CD4-positive, alpha-beta memory T cell (primary cell): ENCODE results near the gene C2CD2. TPM values are rescaled to one million over a fixed set of nuclear protein-coding genes. Genes with fewer than 3 reads are reported as not detected.

ENCODE experiments used
- CTCF ChIA-PET: fragments of 350-600 bp; sonication (Branson Sonifier 250); formaldehyde crosslinking; loops from one replicate; lab custom pipeline; 2021; ENCODE audit warnings: inconsistent platforms; ENCODE audit not compliant: partially characterized antibody; lab: Charles Lee
- POLR2A ChIA-PET: fragments of 350-600 bp; sonication (Branson Sonifier 250); formaldehyde crosslinking; loops from one replicate; lab custom pipeline; 2021; ENCODE audit not compliant: partially characterized antibody; lab: Charles Lee
- DNase-seq, 5 donors: peaks; one replicate each; pipeline versions ENCODE4 v3.0.0 to v3.0.0-alpha.2; 2020 to 2022; ENCODE audit warnings: mixed read lengths in 1 of 5
- H3K27ac ChIP-seq: one replicate; pipeline ENCODE4 v1.7.0; 2013; ENCODE audit warnings: low read depth, low read length
- H3K27me3 ChIP-seq: 2 replicates; pipeline ENCODE4 v1.7.0; 2013; ENCODE audit warnings: mild to moderate bottlenecking, low read length, moderate library complexity; ENCODE audit not compliant: insufficient read depth
- H3K36me3 ChIP-seq: 2 replicates; pipeline ENCODE4 v1.7.0; 2013; ENCODE audit warnings: mild to moderate bottlenecking, low read length, moderate library complexity; ENCODE audit not compliant: insufficient read depth
- H3K4me1 ChIP-seq: 2 replicates; pipeline ENCODE4 v1.7.0; 2013; ENCODE audit warnings: mild to moderate bottlenecking, low read length, moderate library complexity; ENCODE audit not compliant: insufficient read depth
- H3K4me3 ChIP-seq, 2 donors: one replicate each; pipeline ENCODE4 v1.7.0; 2013; ENCODE audit warnings: low read length in 2 of 2, mild to moderate bottlenecking in 1 of 2
- H3K9me3 ChIP-seq, 2 donors: one replicate each; pipeline ENCODE4 v1.7.0; 2013; ENCODE audit warnings: low read length in 2 of 2, control low read depth in 1 of 2; ENCODE audit not compliant: control insufficient read depth in 1 of 2
- H3K27ac Mint-ChIP-seq, 7 donors: one replicate each; pipeline ENCODE4 v1.8.0; 2020 to 2021; ENCODE audit warnings: mixed read lengths in 7 of 7, mild to moderate bottlenecking in 6 of 7, inconsistent platforms in 3 of 7, moderate library complexity in 3 of 7
- H3K27me3 Mint-ChIP-seq, 2 donors: one replicate each; pipeline ENCODE4 v1.8.0; 2020 to 2021; ENCODE audit warnings: mixed read lengths in 2 of 2
- H3K36me3 Mint-ChIP-seq, 2 donors: one replicate each; pipeline ENCODE4 v1.8.0; 2020 to 2021; ENCODE audit warnings: mixed read lengths in 2 of 2, inconsistent platforms in 1 of 2, mild to moderate bottlenecking in 1 of 2
- H3K4me1 Mint-ChIP-seq, 4 donors: one replicate each; pipeline ENCODE4 v1.8.0; 2020 to 2021; ENCODE audit warnings: mixed read lengths in 4 of 4, mild to moderate bottlenecking in 1 of 4
- H3K4me3 Mint-ChIP-seq, 8 donors: one replicate each; pipeline ENCODE4 v1.8.0; 2020 to 2021; ENCODE audit warnings: mixed read lengths in 8 of 8, mild to moderate bottlenecking in 7 of 8, moderate library complexity in 6 of 8, inconsistent platforms in 3 of 8
- H3K9me3 Mint-ChIP-seq, 8 donors: one replicate each; pipeline ENCODE4 v1.8.0; 2020 to 2021; ENCODE audit warnings: mixed read lengths in 8 of 8, mild to moderate bottlenecking in 5 of 8, inconsistent platforms in 3 of 8, moderate library complexity in 1 of 8
- intact Hi-C: fragments of 100-400 bp; cut with micrococcal nuclease; formaldehyde crosslinking; loops from one replicate; pipeline ENCODE4 v1.15.1; 2023
- polyA plus RNA-seq, 2 donors: library from polyadenylated mRNA; unstranded; fragments of 300-500 nt; fragmentation: Illumina TruSeq; gene quantifications; one replicate each; pipeline ENCODE4 v1.2.3, GENCODE V29; 2021
- total RNA-seq, 2 experiments: library from RNA; stranded (reverse); gene quantifications; one replicate each; pipeline ENCODE4 v1.2.3, GENCODE V29; 2021

The C2CD2 gene
- total and polyA plus RNA-seq, 4 experiments from 2014 or later = 1.9 to 11.0 (median 7.0) TPM

- Histone ChIP-seq H3K36me3 (no peaks in the 10 kb centered on the region), H3K4me3 (no peak overlapping the region), H3K4me1 (peaks cover 18% of the 10 kb centered on the region), H3K9me3 (no peaks in the 10 kb centered on the region), H3K27me3 (no peaks in the 10 kb centered on the region), H3K27ac (no peak overlapping the region)
- peak overlapping the region in 1 of 8 donors; percentile 10 for H3K4me3 Mint-ChIP-seq
- peak overlapping the region in 1 of 7 donors; percentile 57 for H3K27ac Mint-ChIP-seq
- no peaks in the 10 kb centered on the region for H3K27me3 Mint-ChIP-seq
- peaks cover 15 to 32% (median 19%) of the 10 kb centered on the region in 4 donors for H3K4me1 Mint-ChIP-seq
- no peaks in the 10 kb centered on the region for H3K9me3 Mint-ChIP-seq
- intact Hi-C loops = loop anchor here (10.0 kb wide), 1 partner anchor 84 kb away; no protein-coding TSS in a partner anchor
- peaks cover 10 to 26% of the 10 kb centered on the region in 2 donors for H3K36me3 Mint-ChIP-seq
- POLR2A ChIA-PET = interaction anchor here (1.2 kb wide), 1 partner anchor 21 kb away, joined by 5 read pairs; no protein-coding TSS in a partner anchor
- CTCF ChIA-PET = interaction anchor here (1.1 to 1.3 kb wide), 3 partner anchors 82 to 971 kb away, joined by 3 read pairs; no protein-coding TSS in a partner anchor
- DNase-seq = no peak
These were observed 54.8 kb downstream of the C2CD2 start for GRCh38 chr21:41898998-41899397.

GRCh38 chr21:41897700-41898099 is 56.1 kb downstream of the C2CD2 start:
- Mint-ChIP-seq H3K4me3 (no peak overlapping the region), H3K4me1 (peaks cover 15 to 28% (median 19%) of the 10 kb centered on the region in 4 donors), H3K36me3 (peaks cover 10 to 18% of the 10 kb centered on the region in 2 donors), H3K9me3 (no peaks in the 10 kb centered on the region), H3K27ac (no peak overlapping the region), H3K27me3 (no peaks in the 10 kb centered on the region)
- no peak overlapping the region for H3K27ac ChIP-seq
- H3K36me3 ChIP-seq = no peaks in the 10 kb centered on the region
- intact Hi-C loops = loop anchor here (10.0 kb wide), 1 partner anchor 83 kb away; no protein-coding TSS in a partner anchor
- H3K4me3 ChIP-seq = no peak overlapping the region
- H3K9me3 ChIP-seq = no peaks in the 10 kb centered on the region
- DNase-seq = no peak
- H3K4me1 ChIP-seq = peaks cover 18% of the 10 kb centered on the region
- ChIA-PET POLR2A (no interaction called here), CTCF (interaction anchor here (1.2 kb wide), 1 partner anchor 210 kb away, joined by 3 read pairs; no protein-coding TSS in a partner anchor)
- H3K27me3 ChIP-seq = no peaks in the 10 kb centered on the region

- H3K4me3 ChIP-seq = no peak overlapping the region
- Mint-ChIP-seq H3K4me3 (no peak overlapping the region), H3K9me3 (no peaks in the 10 kb centered on the region), H3K27ac (no peak overlapping the region), H3K27me3 (no peaks in the 10 kb centered on the region), H3K4me1 (peaks cover 15 to 28% (median 19%) of the 10 kb centered on the region in 4 donors), H3K36me3 (peaks cover 6 to 13% of the 10 kb centered on the region in 2 donors)
- H3K4me1 ChIP-seq = peaks cover 18% of the 10 kb centered on the region
- no peak for DNase-seq
- intact Hi-C loops = loop anchor here (10.0 kb wide), 1 partner anchor 82 kb away; no protein-coding TSS in a partner anchor
- ChIA-PET POLR2A (no interaction called here), CTCF (interaction anchor here (2.3 kb wide), 1 partner anchor 17 kb away, joined by 9 read pairs; the partner anchor contains the start of gene PRDM15)
- no peaks in the 10 kb centered on the region for H3K9me3 ChIP-seq
- no peak overlapping the region for H3K27ac ChIP-seq
- no peaks in the 10 kb centered on the region for H3K36me3 ChIP-seq
- no peaks in the 10 kb centered on the region for H3K27me3 ChIP-seq
These were observed 56.7 kb downstream of the C2CD2 start for GRCh38 chr21:41897047-41897669.

- H3K4me1 ChIP-seq = peaks cover 18% of the 10 kb centered on the region
- H3K27ac ChIP-seq = no peak overlapping the region
- peak; percentile 37 to 62 (median 57) for DNase-seq
- intact Hi-C loops = loop anchor here (1.0 to 10.0 kb wide), 2 partner anchors 18 to 81 kb away; no protein-coding TSS in a partner anchor
- Mint-ChIP-seq H3K4me3 (peak overlapping the region in 5 of 8 donors; percentile 5 to 62 (median 31)), H3K27ac (peak overlapping the region in 6 of 7 donors; percentile 12 to 84 (median 43)), H3K4me1 (peaks cover 9 to 20% (median 14%) of the 10 kb centered on the region in 4 donors), H3K36me3 (peaks cover 2 to 3% of the 10 kb centered on the region in 2 donors), H3K27me3 (no peaks in the 10 kb centered on the region), H3K9me3 (no peaks in the 10 kb centered on the region)
- no peaks in the 10 kb centered on the region for H3K36me3 ChIP-seq
- H3K9me3 ChIP-seq = no peaks in the 10 kb centered on the region
- ChIA-PET POLR2A (interaction anchor here (0.6 to 1.7 kb wide), 7 partner anchors 9 to 213 kb away, joined by 3 to 12 read pairs (median 5); partner anchors contain the start of gene PRDM15), CTCF (interaction anchor here (0.6 to 2.4 kb wide), 11 partner anchors 13 to 379 kb away, joined by 3 to 17 read pairs (median 4); partner anchors contain the start of gene PRDM15)
- no peak overlapping the region for H3K4me3 ChIP-seq
- no peaks in the 10 kb centered on the region for H3K27me3 ChIP-seq
These were observed 58.0 kb downstream of the C2CD2 start for GRCh38 chr21:41895643-41896493.

- no peak for DNase-seq
- no peak overlapping the region for H3K4me3 Mint-ChIP-seq
- H3K9me3 Mint-ChIP-seq = no peaks in the 10 kb centered on the region
- CTCF ChIA-PET = interaction anchor here (0.6 to 2.4 kb wide), 10 partner anchors 12 to 222 kb away, joined by 3 to 17 read pairs (median 4); partner anchors contain the start of gene PRDM15
- H3K4me1 ChIP-seq = peaks cover 18% of the 10 kb centered on the region
- peaks cover 9 to 20% (median 14%) of the 10 kb centered on the region in 4 donors for H3K4me1 Mint-ChIP-seq
- intact Hi-C loops = loop anchor here (1.0 to 10.0 kb wide), 2 partner anchors 17 to 80 kb away; no protein-coding TSS in a partner anchor
- H3K27ac ChIP-seq = no peak overlapping the region
- no peaks in the 10 kb centered on the region for H3K27me3 ChIP-seq
- POLR2A ChIA-PET = interaction anchor here (0.6 to 1.7 kb wide), 7 partner anchors 8 to 214 kb away, joined by 3 to 12 read pairs (median 5); partner anchors contain the start of gene PRDM15
- H3K36me3 ChIP-seq = no peaks in the 10 kb centered on the region
- H3K9me3 ChIP-seq = no peaks in the 10 kb centered on the region
- peak overlapping the region in 2 of 7 donors; percentile 12 to 15 for H3K27ac Mint-ChIP-seq
- H3K36me3 Mint-ChIP-seq = no peaks in the 10 kb centered on the region
- no peaks in the 10 kb centered on the region for H3K27me3 Mint-ChIP-seq
- no peak overlapping the region for H3K4me3 ChIP-seq
These were observed 58.8 kb downstream of the C2CD2 start for GRCh38 chr21:41894922-41895557.

- Histone ChIP-seq H3K27me3 (no peaks in the 10 kb centered on the region), H3K4me1 (peaks cover 15% of the 10 kb centered on the region), H3K9me3 (no peaks in the 10 kb centered on the region), H3K36me3 (no peaks in the 10 kb centered on the region), H3K4me3 (no peak overlapping the region), H3K27ac (no peak overlapping the region)
- Mint-ChIP-seq H3K27ac (peak overlapping the region in 1 of 7 donors; percentile 37), H3K27me3 (no peaks in the 10 kb centered on the region), H3K4me3 (no peak overlapping the region), H3K9me3 (no peaks in the 10 kb centered on the region), H3K4me1 (peaks cover 8 to 17% (median 12%) of the 10 kb centered on the region in 4 donors), H3K36me3 (no peaks in the 10 kb centered on the region)
- DNase-seq = no peak
- CTCF ChIA-PET = interaction anchor here (2.4 kb wide), 1 partner anchor 213 kb away, joined by 17 read pairs; no protein-coding TSS in a partner anchor
- intact Hi-C loops = loop anchor here (10.0 kb wide), 1 partner anchor 80 kb away; no protein-coding TSS in a partner anchor
- POLR2A ChIA-PET = no interaction called here
These were observed 59.3 kb downstream of the C2CD2 start for GRCh38 chr21:41894511-41894910.
